Measurements from ENCODE around the gene HGF.

GRCh38 chr7:81709836-81710235 lies 60.0 kb downstream of the HGF start:
- TF ChIP-seq, protein P1, sequence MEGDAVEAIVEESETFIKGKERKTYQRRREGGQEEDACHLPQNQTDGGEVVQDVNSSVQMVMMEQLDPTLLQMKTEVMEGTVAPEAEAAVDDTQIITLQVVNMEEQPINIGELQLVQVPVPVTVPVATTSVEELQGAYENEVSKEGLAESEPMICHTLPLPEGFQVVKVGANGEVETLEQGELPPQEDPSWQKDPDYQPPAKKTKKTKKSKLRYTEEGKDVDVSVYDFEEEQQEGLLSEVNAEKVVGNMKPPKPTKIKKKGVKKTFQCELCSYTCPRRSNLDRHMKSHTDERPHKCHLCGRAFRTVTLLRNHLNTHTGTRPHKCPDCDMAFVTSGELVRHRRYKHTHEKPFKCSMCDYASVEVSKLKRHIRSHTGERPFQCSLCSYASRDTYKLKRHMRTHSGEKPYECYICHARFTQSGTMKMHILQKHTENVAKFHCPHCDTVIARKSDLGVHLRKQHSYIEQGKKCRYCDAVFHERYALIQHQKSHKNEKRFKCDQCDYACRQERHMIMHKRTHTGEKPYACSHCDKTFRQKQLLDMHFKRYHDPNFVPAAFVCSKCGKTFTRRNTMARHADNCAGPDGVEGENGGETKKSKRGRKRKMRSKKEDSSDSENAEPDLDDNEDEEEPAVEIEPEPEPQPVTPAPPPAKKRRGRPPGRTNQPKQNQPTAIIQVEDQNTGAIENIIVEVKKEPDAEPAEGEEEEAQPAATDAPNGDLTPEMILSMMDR (IDR thresholded peaks at IDR 0.05; ENCODE audit: low read length): no peak
- no peak for TF ChIP-seq EZH2 (IDR thresholded peaks at IDR 0.05; ENCODE audit: borderline replicate concordance, low read length)

Measured in OCI-LY1 (cell line).